H1 (cell line): Measurements from ENCODE around the gene ZNF397. TPM values are rescaled to one million over a fixed set of nuclear protein-coding genes. Genes with fewer than 3 reads are reported as not detected.

Source experiments
- CTCF ChIA-PET: fragments of 300-600 bp; sonication (Branson Sonifier 250); formaldehyde crosslinking; loops from one replicate; lab custom pipeline; 2021; ENCODE audit not compliant: partially characterized antibody; lab: Charles Lee
- POLR2A ChIA-PET: fragments of 300-600 bp; sonication (Branson Sonifier 250); formaldehyde crosslinking; loops from one replicate; lab custom pipeline; 2021; ENCODE audit warnings: inconsistent platforms; ENCODE audit not compliant: partially characterized antibody; lab: Charles Lee
- DNase-seq, 2 experiments: peaks; one replicate each; pipeline versions ENCODE4 v3.0.0 to v3.0.0-alpha.2; 2010 to 2022; ENCODE audit warnings: low spot score in 2 of 2, low read depth in 1 of 2, mixed read lengths in 1 of 2
- FAIRE-seq: peaks from 2 replicates; lab custom pipeline; 2011; peaks lifted over from hg19 to GRCh38; lab: Jason Lieb, UNC
- H2AFZ ChIP-seq: 2 replicates; pipeline ENCODE4 v1.8.1; 2012; ENCODE audit warnings: low read length, inconsistent platforms
- H2AK5ac ChIP-seq: 2 replicates; pipeline ENCODE4 v1.6.1; 2013; ENCODE audit warnings: low read depth, low read length
- H2BK120ac ChIP-seq: replicated peaks from 2 replicates; pipeline ENCODE3; 2013; ENCODE audit warnings: low read depth, low read length, inconsistent platforms
- H2BK12ac ChIP-seq: 2 replicates; pipeline ENCODE4 v1.6.1; 2013; ENCODE audit warnings: low read depth, low read length
- H2BK15ac ChIP-seq: 2 replicates; pipeline ENCODE4 v1.6.1; 2013; ENCODE audit warnings: low read length
- H2BK20ac ChIP-seq: 2 replicates; pipeline ENCODE4 v1.6.1; 2013; ENCODE audit warnings: low read length
- H2BK5ac ChIP-seq: 2 replicates; pipeline ENCODE4 v1.6.1; 2013; ENCODE audit warnings: low read depth, low read length
- H3K14ac ChIP-seq: 2 replicates; pipeline ENCODE4 v1.6.1; 2013; ENCODE audit warnings: inconsistent platforms; ENCODE audit not compliant: insufficient read length
- H3K18ac ChIP-seq: 2 replicates; pipeline ENCODE4 v1.6.1; 2013; ENCODE audit warnings: low read length; ENCODE audit errors: extremely low read depth
- H3K23ac ChIP-seq: 2 replicates; pipeline ENCODE4 v1.6.1; 2013; ENCODE audit warnings: inconsistent platforms; ENCODE audit not compliant: insufficient read length
- H3K23me2 ChIP-seq: 2 replicates; pipeline ENCODE4 v1.6.1; 2013; ENCODE audit warnings: low read depth, low read length
- H3K27ac ChIP-seq: 2 replicates; pipeline ENCODE4 v1.6.1; 2011; ENCODE audit warnings: low read depth, low read length, inconsistent platforms
- H3K27me3 ChIP-seq, 4 experiments: replicated peaks in 1 of 4; 1 replicate in 1 of 4; 2 replicates in 3 of 4; pipeline versions ENCODE4 v1.6.1 to v1.8.1; 2011 to 2013; ENCODE audit warnings: low read length in 3 of 4, mild to moderate bottlenecking in 3 of 4, inconsistent platforms in 2 of 4, mixed read lengths in 2 of 4, moderate library complexity in 1 of 4; ENCODE audit not compliant: control insufficient read depth in 3 of 4, insufficient read depth in 3 of 4; ENCODE audit errors: extremely low read depth in 1 of 4
- H3K36me3 ChIP-seq, 4 experiments: 2 replicates each; pipeline versions ENCODE4 v1.6.1 to v1.8.1; 2011 to 2013; ENCODE audit warnings: mild to moderate bottlenecking in 4 of 4, low read length in 3 of 4, moderate library complexity in 2 of 4, control low read depth in 1 of 4, inconsistent platforms in 1 of 4; ENCODE audit not compliant: insufficient read depth in 4 of 4, control insufficient read depth in 2 of 4
- H3K4ac ChIP-seq: replicated peaks from 2 replicates; pipeline ENCODE3; 2013; ENCODE audit warnings: low read length, low read depth, mixed read lengths, inconsistent platforms; ENCODE audit not compliant: insufficient read length
- H3K4me1 ChIP-seq, 4 experiments: replicated peaks in 1 of 4; 1 replicate in 1 of 4; 2 replicates in 3 of 4; pipeline versions ENCODE4 v1.6.1 to v1.8.1; 2011 to 2013; ENCODE audit warnings: low read length in 3 of 4, inconsistent platforms in 2 of 4, mixed read lengths in 1 of 4; ENCODE audit not compliant: insufficient read depth in 4 of 4, control insufficient read depth in 3 of 4
- H3K4me2 ChIP-seq, 2 experiments: 2 replicates each; pipeline versions ENCODE4 v1.6.1 to v1.8.1; 2011 to 2013; ENCODE audit warnings: low read depth in 2 of 2, low read length in 2 of 2, control low read depth in 1 of 2, inconsistent platforms in 1 of 2, mild to moderate bottlenecking in 1 of 2; ENCODE audit not compliant: insufficient read depth in 1 of 2
- H3K4me3 ChIP-seq, 4 experiments: fragments of 200-600, 300-600 bp in 1 of 4; sonication (generic), shearing (Covaris generic), sonication (Bioruptor Twin) in 1 of 4; 2 replicates each; pipeline versions ENCODE4 v1.5.1 to v1.8.1; 2011 to 2016; ENCODE audit warnings: low read length in 4 of 4, low read depth in 3 of 4, control low read depth in 2 of 4, inconsistent platforms in 2 of 4, mild to moderate bottlenecking in 2 of 4, mixed read lengths in 1 of 4, moderate library complexity in 1 of 4; ENCODE audit not compliant: insufficient read depth in 2 of 4; ENCODE audit errors: extremely low read depth in 1 of 4
- H3K56ac ChIP-seq: replicated peaks from 2 replicates; pipeline ENCODE3; 2013; ENCODE audit warnings: low read depth, mild to moderate bottlenecking, mixed read lengths, low read length, inconsistent platforms; ENCODE audit not compliant: insufficient read length
- H3K79me1 ChIP-seq: 2 replicates; pipeline ENCODE4 v1.6.1; 2013; ENCODE audit warnings: low read depth, low read length, control low read depth
- H3K79me2 ChIP-seq, 2 experiments: 2 replicates each; pipeline versions ENCODE4 v1.6.1 to v1.8.1; 2012 to 2013; ENCODE audit warnings: low read length in 2 of 2, mild to moderate bottlenecking in 2 of 2, inconsistent platforms in 1 of 2; ENCODE audit not compliant: insufficient read depth in 2 of 2, control insufficient read depth in 1 of 2
- H3K9ac ChIP-seq, 4 experiments: replicated peaks in 1 of 4; 1 replicate in 1 of 4; 2 replicates in 3 of 4; pipeline versions ENCODE4 v1.6.1 to v1.8.1; 2011 to 2013; ENCODE audit warnings: low read depth in 3 of 4, low read length in 3 of 4, control low read depth in 2 of 4, mild to moderate bottlenecking in 2 of 4, moderate library complexity in 2 of 4, inconsistent platforms in 1 of 4; ENCODE audit errors: extremely low read depth in 1 of 4
- H3K9me3 ChIP-seq, 2 experiments: 2 replicates each; pipeline versions ENCODE4 v1.6.1 to v1.8.1; 2012 to 2013; ENCODE audit warnings: mild to moderate bottlenecking in 2 of 2, moderate library complexity in 2 of 2, control low read depth in 1 of 2, inconsistent platforms in 1 of 2, low read depth in 1 of 2, low read length in 1 of 2, mixed read lengths in 1 of 2; ENCODE audit not compliant: insufficient read depth in 2 of 2
- H4K20me1 ChIP-seq, 2 experiments: replicated peaks in 1 of 2; 2 replicates each; pipeline versions ENCODE3 to v1.8.1; 2011 to 2013; ENCODE audit warnings: inconsistent platforms in 2 of 2, low read length in 2 of 2, mild to moderate bottlenecking in 1 of 2; ENCODE audit not compliant: insufficient read depth in 2 of 2, control insufficient read depth in 1 of 2
- H4K5ac ChIP-seq: 2 replicates; pipeline ENCODE4 v1.6.1; 2013; ENCODE audit warnings: low read length, low read depth, mixed read lengths, inconsistent platforms; ENCODE audit not compliant: insufficient read length
- H4K8ac ChIP-seq: 2 replicates; pipeline ENCODE4 v1.8.0; 2013; ENCODE audit warnings: mild to moderate bottlenecking, moderate library complexity, low read length, inconsistent platforms; ENCODE audit not compliant: insufficient read depth; ENCODE audit errors: extremely low read depth
- H4K91ac ChIP-seq: replicated peaks from 2 replicates; pipeline ENCODE3; 2013; ENCODE audit warnings: low read length, mixed read lengths, inconsistent platforms; ENCODE audit not compliant: insufficient read length
- CBX8 ChIP-seq: fragments of 300-800, 300-1000 bp; sonication (generic); IDR thresholded peaks from 2 replicates; pipeline ENCODE4 v1.7.1; 2016; ENCODE audit warnings: low read depth, low read length, borderline replicate concordance
- CTBP2 ChIP-seq: IDR thresholded peaks from 2 replicates; pipeline ENCODE4 v1.7.0; 2011; ENCODE audit warnings: borderline replicate concordance, mild to moderate bottlenecking, moderate library complexity, mixed read lengths, low read length; ENCODE audit not compliant: insufficient read depth, insufficient read length
- JUND ChIP-seq: IDR thresholded peaks from 2 replicates; pipeline ENCODE4 v1.6.1; 2011; ENCODE audit warnings: mild to moderate bottlenecking, improper control_type of control experiment, low read length
- KDM1A ChIP-seq: fragments of 200-600, 300-600 bp; sonication (generic); IDR thresholded peaks from 2 replicates; pipeline ENCODE4 v1.7.1; 2016; ENCODE audit warnings: mild to moderate bottlenecking, low read length, borderline replicate concordance
- RFX5 ChIP-seq: IDR thresholded peaks from 2 replicates; pipeline ENCODE4 v1.6.1; 2011; ENCODE audit warnings: low read depth, low read length, improper control_type of control experiment, borderline replicate concordance
- SAP30 ChIP-seq: fragments of 300-600 bp; sonication (generic); IDR thresholded peaks from 2 replicates; pipeline ENCODE4 v1.7.1; 2012; ENCODE audit warnings: low read length, moderate library complexity, mild to moderate bottlenecking, inconsistent platforms; ENCODE audit not compliant: insufficient read depth, insufficient replicate concordance
- TAF1 ChIP-seq: IDR thresholded peaks from 2 replicates; pipeline ENCODE4 v1.6.1; 2011; ENCODE audit warnings: mild to moderate bottlenecking, low read depth, low read length
- TEAD4 ChIP-seq: IDR thresholded peaks from 2 replicates; pipeline ENCODE4 v1.6.1; 2012; ENCODE audit warnings: low read depth, low read length, inconsistent platforms, mixed read lengths
- WGBS, 2 experiments: shearing (Covaris generic) in 1 of 2; methylation state at CpG; one replicate each; pipeline versions ENCODE4 v1.1.6 to v1.1.7; 2013 to 2015; ENCODE audit warnings: low lambda C conversion rate in 2 of 2, mixed read lengths in 2 of 2, inconsistent platforms in 1 of 2, low coverage in 1 of 2, missing lambda C conversion rate in 1 of 2; ENCODE audit not compliant: insufficient replicate concordance in 2 of 2, insufficient coverage in 1 of 2, insufficient read length in 1 of 2; ENCODE audit errors: extremely low coverage in 1 of 2, missing lambda C conversion rate in 1 of 2; 5-methylcytosine and 5-hydroxymethylcytosine counted together
- polyA plus RNA-seq, 7 experiments: library from polyadenylated mRNA; depleted of rRNA in 3 of 7; stranded (reverse) in 5 of 7; unstranded in 2 of 7; fragments of >200 nt in 5 of 7; fragments of 200-250 nt in 2 of 7; gene quantifications; 1 replicate in 5 of 7; 2 replicates in 1 of 7; 4 replicates in 1 of 7; pipeline versions ENCODE4 v1.2.1 to v1.2.3, GENCODE V29; 2011 to 2013; ENCODE audit warnings: missing spikeins in 2 of 7, mixed read lengths in 2 of 7
- total RNA-seq: library from RNA; stranded (reverse); fragmentation: NEBNext Ultra II Directional; extraction: Animal tissue kit (Norgen Biotek cat#: 25700); gene quantifications from 2 replicates; pipeline ENCODE4 v1.2.1, GENCODE V29; 2021
- TF ChIP-seq, protein P1 (sequence below): IDR thresholded peaks from 2 replicates; pipeline ENCODE4 v1.6.1; 2011; ENCODE audit warnings: low read depth, mild to moderate bottlenecking, low read length; ENCODE audit not compliant: insufficient read depth

The ZNF397 gene
- total and polyA plus RNA-seq, 2 of the 8 experiments (the other 6 are each of a cell fraction or from before 2014, with no cell fraction given), result 9.8 to 39.5 TPM

DNA sequence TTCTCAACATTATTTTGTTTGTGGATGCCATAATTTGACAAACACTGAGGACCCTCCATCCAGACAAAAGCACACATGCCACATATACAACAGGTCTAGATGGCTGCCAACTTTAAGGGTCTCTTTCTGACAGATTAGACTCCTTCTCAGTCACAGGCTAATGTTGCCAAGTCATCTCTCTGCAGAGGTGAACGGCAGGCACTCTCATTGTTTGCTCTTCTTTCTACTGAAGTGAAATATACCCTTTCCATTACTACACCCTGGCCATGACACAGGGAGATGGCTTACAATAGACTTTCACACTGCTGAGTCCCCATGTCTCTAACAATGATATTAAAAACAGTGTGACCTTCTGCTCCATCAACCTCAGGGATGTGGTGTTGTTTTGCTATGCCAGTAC lies 47.5 kb upstream of the ZNF397 start:
- DNase-seq (no peak), FAIRE-seq (no peak)
- Histone ChIP-seq H2BK15ac (no peak overlapping the region), H3K9me3 (no peaks in the 10 kb centered on the region), H2AFZ (peak overlapping the region; percentile 77), H4K5ac (no peak overlapping the region), H2BK12ac (no peak overlapping the region), H3K79me2 (no peaks in the 10 kb centered on the region), H3K14ac (no peak overlapping the region), H3K27ac (no peak overlapping the region), H4K8ac (no peak overlapping the region), H3K23me2 (no peaks in the 10 kb centered on the region), H3K4me2 (no peak overlapping the region), H4K91ac (no peak overlapping the region), H2BK20ac (no peak overlapping the region), H3K4me3 (no peak overlapping the region), H4K20me1 (no peaks in the 10 kb centered on the region), H3K4me1 (peaks cover 2 to 13% (median 6%) of the 10 kb centered on the region in 4 experiments; a peak in 5 of 7 replicates), H3K9ac (peak overlapping the region in 1 of 4 experiments; percentile 34; a peak in 1 of 7 replicates), H3K36me3 (no peaks in the 10 kb centered on the region), H3K23ac (no peak overlapping the region), H2AK5ac (no peak overlapping the region), H3K4ac (no peak overlapping the region), H2BK5ac (no peak overlapping the region), H2BK120ac (no peak overlapping the region), H3K18ac (peak overlapping the region; percentile 5; the same call in 1 of the 2 replicates), H3K56ac (no peak overlapping the region), H3K27me3 (no peaks in the 10 kb centered on the region), H3K79me1 (no peaks in the 10 kb centered on the region)
- CTCF ChIA-PET, result no interaction called here
- 95% methylated on average over 1 of the region's 1 CpG; no CpG with 5 or more reads in 1 of the 2 experiments for WGBS, 2 experiments
- POLR2A ChIA-PET, result interaction anchor here (1.0 kb wide), 1 partner anchor 10 kb away, joined by 3 read pairs; no protein-coding TSS in a partner anchor
- TF ChIP-seq TEAD4 (no peak), CTBP2 (no peak), TAF1 (no peak), SAP30 (no peak), JUND (no peak), KDM1A (no peak), CBX8 (no peak), RFX5 (no peak)
- TF ChIP-seq, protein P1, sequence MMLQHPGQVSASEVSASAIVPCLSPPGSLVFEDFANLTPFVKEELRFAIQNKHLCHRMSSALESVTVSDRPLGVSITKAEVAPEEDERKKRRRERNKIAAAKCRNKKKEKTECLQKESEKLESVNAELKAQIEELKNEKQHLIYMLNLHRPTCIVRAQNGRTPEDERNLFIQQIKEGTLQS, result no peak
